NT2/D1 (cell line): Measurements from ENCODE around the gene AP1S2.

ENCODE experiments used
- YY1 ChIP-seq: IDR thresholded peaks from 2 replicates; pipeline ENCODE4 v1.6.1; 2011; ENCODE audit not compliant: insufficient read length, insufficient read depth
- ZNF274 ChIP-seq: IDR thresholded peaks from 2 replicates; pipeline ENCODE4 v1.6.1; 2011; ENCODE audit warnings: mild to moderate bottlenecking, low read depth, low read length

GRCh38 chrX:15849555-15849954 lies 5.1 kb downstream of the AP1S2 start:
- TF ChIP-seq YY1 (no peak), ZNF274 (no peak)
